K562 (cell line): ENCODE data around the gene BST1. TPM values are rescaled to one million over a fixed set of nuclear protein-coding genes. Genes with fewer than 3 reads are reported as not detected.

ENCODE experiments used
- ATF1 ChIP-seq, 2 experiments: fragments of 450-650 bp in 1 of 2; IDR thresholded peaks; 2 replicates each; pipeline ENCODE4 v1.6.1; 2016; ENCODE audit warnings: missing compliant biosample characterization in 1 of 2, missing genetic modification characterization in 1 of 2
- CBX2 ChIP-seq: fragments of 200-600 bp; sonication (generic); IDR thresholded peaks from one replicate; pipeline ENCODE4 v1.6.1; 2012; ENCODE audit warnings: mild to moderate bottlenecking, low read length, inconsistent platforms; ENCODE audit not compliant: insufficient read depth, poor library complexity, severe bottlenecking
- KDM4B ChIP-seq, 2 experiments: fragments of 450-650 bp in 1 of 2; sonication (generic) in 1 of 2; IDR thresholded peaks; 2 replicates each; pipeline ENCODE4 v1.6.1; 2016 to 2017; ENCODE audit warnings: borderline replicate concordance in 2 of 2, antibody characterized with exemption in 1 of 2, low read depth in 1 of 2, mild to moderate bottlenecking in 1 of 2
- MXI1 ChIP-seq: IDR thresholded peaks from 2 replicates; pipeline ENCODE4 v1.6.1; 2011; ENCODE audit warnings: low read depth, mild to moderate bottlenecking, improper control_type of control experiment, low read length
- NELFE ChIP-seq: IDR thresholded peaks from 2 replicates; pipeline ENCODE4 v1.6.1; 2011; ENCODE audit warnings: mild to moderate bottlenecking; ENCODE audit not compliant: insufficient read depth, insufficient read length
- POU5F1 ChIP-seq: fragments of 150-350 bp; IDR thresholded peaks from 2 replicates; pipeline ENCODE4 v1.6.1; 2014; ENCODE audit warnings: borderline replicate concordance, low read length, low read depth, mild to moderate bottlenecking; ENCODE audit not compliant: partially characterized antibody
- PRMT5 ChIP-seq: sonication (generic); formaldehyde crosslinking; IDR thresholded peaks from 2 replicates; pipeline ENCODE4 v1.5.0; 2020; ENCODE audit warnings: missing genetic modification reagents
- PTBP1 ChIP-seq: fragments of 200-400 bp; formaldehyde crosslinking; IDR thresholded peaks from 2 replicates; pipeline ENCODE4 v1.6.1; 2017; ENCODE audit warnings: low read depth, low read length
- RBM17 ChIP-seq: fragments of 200-400 bp; formaldehyde crosslinking; IDR thresholded peaks from 2 replicates; pipeline ENCODE4 v1.6.1; 2017; ENCODE audit warnings: low read depth, mild to moderate bottlenecking, low read length, borderline replicate concordance
- RBM25 ChIP-seq: fragments of 200-400 bp; formaldehyde crosslinking; IDR thresholded peaks from 2 replicates; pipeline ENCODE4 v1.6.1; 2018; ENCODE audit warnings: low read length, low read depth, moderate library complexity; ENCODE audit not compliant: severe bottlenecking
- TEAD2 ChIP-seq: fragments of 450-650 bp; IDR thresholded peaks from 2 replicates; pipeline ENCODE4 v1.6.1; 2016; ENCODE audit warnings: missing genetic modification characterization, control low read depth, missing compliant biosample characterization
- ZC3H4 ChIP-seq: sonication (generic); formaldehyde crosslinking; IDR thresholded peaks from 2 replicates; pipeline ENCODE4 v1.9.0; 2021; ENCODE audit warnings: missing genetic modification reagents, borderline replicate concordance
- ZNF146 ChIP-seq: IDR thresholded peaks from one replicate; pipeline ENCODE4 v1.6.1; 2018; ENCODE audit warnings: missing compliant biosample characterization; ENCODE audit not compliant: unreplicated experiment
- ZNF274 ChIP-seq: IDR thresholded peaks from 2 replicates; pipeline ENCODE4 v1.6.1; 2011; ENCODE audit warnings: low read depth, mild to moderate bottlenecking, low read length, moderate library complexity, borderline replicate concordance
- ZNF445 ChIP-seq: fragments of 250-450 bp; sonication (Bioruptor Pico); IDR thresholded peaks from 2 replicates; pipeline ENCODE4 v1.4.0; 2020; ENCODE audit warnings: low read depth, mild to moderate bottlenecking, moderate library complexity
- ZNF551 ChIP-seq: fragments of 250-450 bp; sonication (Bioruptor Pico); IDR thresholded peaks from 2 replicates; pipeline ENCODE4 v1.5.0; 2021; ENCODE audit warnings: mild to moderate bottlenecking, moderate library complexity
- ZNF583 ChIP-seq: fragments of 250-450 bp; sonication (Bioruptor Pico); IDR thresholded peaks from 2 replicates; pipeline ENCODE4 v1.4.0; 2020
- polyA plus RNA-seq, 8 experiments: library from polyadenylated mRNA; depleted of rRNA in 4 of 8; stranded (reverse) in 5 of 8; unstranded in 3 of 8; fragments of >200 nt; fragmentation: Nextera tagmentation in 2 of 8; fragmentation: Illumina TruSeq in 1 of 8; extraction: Ambion mirVana in 2 of 8; extraction: Trizol in 1 of 8; gene quantifications; 2 replicates each; pipeline versions ENCODE4 v1.2.1 to v1.2.3, GENCODE V29; 2011 to 2014; ENCODE audit warnings: inconsistent platforms in 1 of 8, missing spikeins in 1 of 8
- total RNA-seq, 7 experiments: library from RNA; depleted of rRNA in 6 of 7; stranded (reverse); fragments of >200 nt in 6 of 7; fragmentation: Illumina TruSeq in 2 of 7; extraction: Trizol in 2 of 7; gene quantifications; 2 replicates each; pipeline versions ENCODE4 v1.2.1 to v1.2.3, GENCODE V29; 2011 to 2021; ENCODE audit warnings: low replicate concordance in 1 of 7
- TF ChIP-seq, protein P1 (sequence below): fragments of 450-650 bp; IDR thresholded peaks from 2 replicates; pipeline ENCODE4 v1.6.1; 2014; ENCODE audit warnings: low read depth, mild to moderate bottlenecking, moderate library complexity, borderline replicate concordance
- TF ChIP-seq, protein P2 (sequence below): fragments of 450-650 bp; formaldehyde crosslinking; IDR thresholded peaks from 2 replicates; pipeline ENCODE4 v1.4.0; 2022; ENCODE audit warnings: missing genetic modification characterization
- TF ChIP-seq, protein P3 (sequence below): fragments of 250-450 bp; sonication (Bioruptor Pico); IDR thresholded peaks from 2 replicates; pipeline ENCODE4 v1.8.0; 2021; ENCODE audit warnings: mild to moderate bottlenecking, moderate library complexity
- TF ChIP-seq, protein P4 (sequence below): fragments of 250-450 bp; sonication (Bioruptor Pico); IDR thresholded peaks from 2 replicates; pipeline ENCODE4 v1.8.0; 2022; ENCODE audit warnings: moderate library complexity, mild to moderate bottlenecking, inconsistent platforms

Gene BST1
- total and polyA plus RNA-seq, 9 of the 15 experiments (the other 6 are each of a cell fraction or from before 2014, with no cell fraction given), result 0.04 to 0.38 (median 0.07) TPM; not detected in 6

DNA sequence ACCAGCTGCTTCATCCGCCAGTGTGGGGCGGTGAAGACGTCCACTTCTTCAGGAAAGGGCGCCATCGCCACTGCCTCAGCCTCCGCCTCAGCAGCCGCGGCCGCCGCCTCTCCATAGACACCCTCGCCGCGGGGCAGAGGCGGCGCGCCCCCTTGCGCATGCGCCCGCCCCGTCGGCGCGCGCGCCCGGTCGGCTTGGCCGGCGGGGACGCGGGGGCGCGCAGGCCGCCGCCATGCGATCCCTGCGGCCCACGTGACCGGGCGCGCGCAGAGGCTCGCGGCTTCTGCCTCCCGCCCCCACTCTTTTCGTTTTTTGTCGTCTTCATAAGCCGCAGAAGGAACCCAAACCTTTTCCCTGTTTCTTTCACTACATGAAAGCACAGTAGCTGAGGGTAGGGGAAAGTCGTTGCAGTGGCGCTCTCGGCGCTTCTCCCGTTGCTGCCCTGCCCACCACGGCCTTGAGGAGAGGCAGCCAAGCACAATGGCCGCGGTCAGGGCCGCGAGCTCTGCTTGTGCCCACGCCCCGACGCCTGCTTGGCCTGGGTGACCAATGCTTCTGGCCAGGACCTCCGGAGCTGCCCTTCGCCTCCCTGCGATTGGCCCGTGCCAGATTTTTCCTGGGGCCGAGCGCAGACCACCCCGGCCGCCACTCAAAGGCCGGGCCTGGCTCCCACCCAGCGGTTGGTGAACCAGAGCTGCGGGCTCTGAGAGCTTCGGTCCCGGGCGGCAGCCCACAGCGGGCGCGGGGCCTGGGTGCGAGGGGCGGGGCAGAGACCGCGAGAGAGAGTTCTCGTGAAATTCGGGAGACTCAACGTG is 47.4 kb upstream of the BST1 start, which contains the start of gene FBXL5 (continued):
- no peak for TF ChIP-seq ZNF551
- TF ChIP-seq, protein P1, sequence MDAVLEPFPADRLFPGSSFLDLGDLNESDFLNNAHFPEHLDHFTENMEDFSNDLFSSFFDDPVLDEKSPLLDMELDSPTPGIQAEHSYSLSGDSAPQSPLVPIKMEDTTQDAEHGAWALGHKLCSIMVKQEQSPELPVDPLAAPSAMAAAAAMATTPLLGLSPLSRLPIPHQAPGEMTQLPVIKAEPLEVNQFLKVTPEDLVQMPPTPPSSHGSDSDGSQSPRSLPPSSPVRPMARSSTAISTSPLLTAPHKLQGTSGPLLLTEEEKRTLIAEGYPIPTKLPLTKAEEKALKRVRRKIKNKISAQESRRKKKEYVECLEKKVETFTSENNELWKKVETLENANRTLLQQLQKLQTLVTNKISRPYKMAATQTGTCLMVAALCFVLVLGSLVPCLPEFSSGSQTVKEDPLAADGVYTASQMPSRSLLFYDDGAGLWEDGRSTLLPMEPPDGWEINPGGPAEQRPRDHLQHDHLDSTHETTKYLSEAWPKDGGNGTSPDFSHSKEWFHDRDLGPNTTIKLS, result no peak
- TF ChIP-seq PTBP1, result no peak
- TF ChIP-seq ZNF146 (CRISPR knock-in tag), result no peak
- no peak for TF ChIP-seq NELFE
- TF ChIP-seq, protein P2, sequence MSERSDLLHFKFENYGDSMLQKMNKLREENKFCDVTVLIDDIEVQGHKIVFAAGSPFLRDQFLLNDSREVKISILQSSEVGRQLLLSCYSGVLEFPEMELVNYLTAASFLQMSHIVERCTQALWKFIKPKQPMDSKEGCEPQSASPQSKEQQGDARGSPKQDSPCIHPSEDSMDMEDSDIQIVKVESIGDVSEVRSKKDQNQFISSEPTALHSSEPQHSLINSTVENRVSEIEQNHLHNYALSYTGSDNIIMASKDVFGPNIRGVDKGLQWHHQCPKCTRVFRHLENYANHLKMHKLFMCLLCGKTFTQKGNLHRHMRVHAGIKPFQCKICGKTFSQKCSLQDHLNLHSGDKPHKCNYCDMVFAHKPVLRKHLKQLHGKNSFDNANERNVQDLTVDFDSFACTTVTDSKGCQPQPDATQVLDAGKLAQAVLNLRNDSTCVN (CRISPR knock-in tag), result no peak
- TF ChIP-seq, protein P3, sequence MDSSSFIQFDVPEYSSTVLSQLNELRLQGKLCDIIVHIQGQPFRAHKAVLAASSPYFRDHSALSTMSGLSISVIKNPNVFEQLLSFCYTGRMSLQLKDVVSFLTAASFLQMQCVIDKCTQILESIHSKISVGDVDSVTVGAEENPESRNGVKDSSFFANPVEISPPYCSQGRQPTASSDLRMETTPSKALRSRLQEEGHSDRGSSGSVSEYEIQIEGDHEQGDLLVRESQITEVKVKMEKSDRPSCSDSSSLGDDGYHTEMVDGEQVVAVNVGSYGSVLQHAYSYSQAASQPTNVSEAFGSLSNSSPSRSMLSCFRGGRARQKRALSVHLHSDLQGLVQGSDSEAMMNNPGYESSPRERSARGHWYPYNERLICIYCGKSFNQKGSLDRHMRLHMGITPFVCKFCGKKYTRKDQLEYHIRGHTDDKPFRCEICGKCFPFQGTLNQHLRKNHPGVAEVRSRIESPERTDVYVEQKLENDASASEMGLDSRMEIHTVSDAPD, result no peak
- TF ChIP-seq RBM25, result no peak
- TF ChIP-seq MXI1, result no peak
- peak; percentile 77 for TF ChIP-seq ZNF583 (CRISPR knock-in tag)
- TF ChIP-seq ATF1 (CRISPR knock-in tag; IDR thresholded peaks at IDR 0.05), result no peak
- peak; percentile 40; the same call in 1 of the 2 replicates for TF ChIP-seq ATF1 (tag; IDR thresholded peaks at IDR 0.05)
- TF ChIP-seq TEAD2 (tag), result no peak
- TF ChIP-seq ZNF445 (CRISPR knock-in tag), result 0 out of 2 replicates have a peak, but pooled peaks have one; percentile 18
- TF ChIP-seq, protein P4, sequence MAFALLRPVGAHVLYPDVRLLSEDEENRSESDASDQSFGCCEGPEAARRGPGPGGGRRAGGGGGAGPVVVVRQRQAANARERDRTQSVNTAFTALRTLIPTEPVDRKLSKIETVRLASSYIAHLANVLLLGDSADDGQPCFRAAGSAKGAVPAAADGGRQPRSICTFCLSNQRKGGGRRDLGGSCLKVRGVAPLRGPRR (CRISPR knock-in tag), result no peak; the same call in 1 of the 2 replicates
- 0 out of 2 replicates have a peak, but pooled peaks have one; percentile 62 for TF ChIP-seq ZC3H4 (CRISPR knock-in tag)
- no peak for TF ChIP-seq KDM4B (IDR thresholded peaks at IDR 0.05; ENCODE audit: borderline replicate concordance in 2 of 2, low read depth in 1 of 2)
- no peak for TF ChIP-seq ZNF274
- no peak for TF ChIP-seq RBM17
- TF ChIP-seq CBX2, result no peak
- TF ChIP-seq POU5F1, result no peak
- TF ChIP-seq PRMT5 (CRISPR knock-in tag), result no peak
